Spleen (tissue), 11 donors: ENCODE measurements around the gene ALS2CL. TPM values are rescaled to one million over a fixed set of nuclear protein-coding genes. Genes with fewer than 3 reads are reported as not detected.

Experiments
- DNase-seq: peaks from one replicate; pipeline ENCODE4 v3.0.0-alpha.2; 2020
- H3K27ac ChIP-seq, 8 donors: fragments of 200-600 bp; sonication (generic) in 7 of 8; 1 replicate in 4 of 8; 2 replicates in 4 of 8; pipeline versions ENCODE4 v1.5.0 to v1.8.0; 2016 to 2021; ENCODE audit warnings: inconsistent platforms in 4 of 8, mild to moderate bottlenecking in 4 of 8, moderate library complexity in 1 of 8
- H3K27me3 ChIP-seq, 7 donors: fragments of 200-600 bp; sonication (generic) in 6 of 7; replicated peaks in 1 of 7; 1 replicate in 4 of 7; 2 replicates in 3 of 7; pipeline versions ENCODE4 v1.5.0 to v1.8.0; 2016 to 2021; ENCODE audit warnings: inconsistent platforms in 3 of 7, mild to moderate bottlenecking in 1 of 7
- H3K36me3 ChIP-seq, 6 donors: fragments of 200-600 bp; sonication (generic) in 5 of 6; 1 replicate in 4 of 6; 2 replicates in 2 of 6; pipeline versions ENCODE4 v1.5.0 to v1.8.0; 2016 to 2021; ENCODE audit warnings: inconsistent platforms in 2 of 6
- H3K4me1 ChIP-seq, 6 donors: fragments of 200-600 bp; sonication (generic) in 5 of 6; 1 replicate in 3 of 6; 2 replicates in 3 of 6; pipeline versions ENCODE4 v1.5.0 to v1.8.0; 2016 to 2021; ENCODE audit warnings: inconsistent platforms in 3 of 6
- H3K4me3 ChIP-seq, 8 donors: fragments of 200-600 bp; sonication (generic) in 7 of 8; 1 replicate in 4 of 8; 2 replicates in 4 of 8; pipeline versions ENCODE4 v1.5.0 to v1.8.0; 2016 to 2021; ENCODE audit warnings: inconsistent platforms in 4 of 8, mild to moderate bottlenecking in 4 of 8, moderate library complexity in 2 of 8
- H3K9me3 ChIP-seq, 8 donors: fragments of 200-600 bp; sonication (generic) in 7 of 8; 1 replicate in 4 of 8; 2 replicates in 4 of 8; pipeline versions ENCODE4 v1.5.0 to v1.8.0; 2016 to 2021; ENCODE audit warnings: inconsistent platforms in 4 of 8
- POLR2A ChIP-seq, 3 donors: fragments of 450-650 bp; IDR thresholded peaks; one replicate each; pipeline ENCODE4 v1.5.1; 2017; ENCODE audit warnings: antibody characterized with exemption in 3 of 3, mild to moderate bottlenecking in 1 of 3
- POLR2AphosphoS5 ChIP-seq, 3 donors: sonication (generic); formaldehyde crosslinking; IDR thresholded peaks; one replicate each; pipeline ENCODE4 v1.5.1; 2017; ENCODE audit warnings: antibody characterized with exemption in 3 of 3
- WGBS, 5 donors: extraction: QIAGEN DNeasy Blood & Tissue Kit in 3 of 5; methylation state at CpG; one replicate each; pipeline versions ENCODE4 v1.1.5 to v1.1.7; 2013 to 2018; 5-methylcytosine and 5-hydroxymethylcytosine counted together
- intact Hi-C: fragments of 100-400 bp; cut with DNase I; formaldehyde crosslinking; loops from one replicate; pipeline ENCODE4 v1.15.0; 2023; ENCODE audit warnings: low total_unique reads
- polyA plus RNA-seq, 3 donors: library from polyadenylated mRNA; stranded (reverse); fragments of 200-250 nt; gene quantifications; one replicate each; pipeline ENCODE4 v1.2.1, GENCODE V29; 2013
- total RNA-seq, 7 donors: library from RNA; depleted of rRNA in 3 of 7; stranded (reverse); fragments of >200 nt in 3 of 7; fragmentation: NEBNext Ultra II Directional in 4 of 7; extraction: Animal tissue kit (Norgen Biotek cat#: 25700) in 4 of 7; gene quantifications; one replicate each; pipeline versions ENCODE4 v1.1.0 to v1.2.1, GENCODE V29; 2016 to 2021
- TF ChIP-seq, protein P1 (sequence below), 11 experiments: fragments of 200-600 bp in 7 of 11; fragments of 450-650 bp in 4 of 11; sonication (generic) in 4 of 11; IDR thresholded peaks in 8 of 11; conservative IDR thresholded peaks in 3 of 11; 1 replicate in 7 of 11; 2 replicates in 4 of 11; pipeline versions ENCODE4 v1.4.0 to v1.8.0; 2016 to 2021; ENCODE audit warnings: antibody characterized with exemption in 11 of 11, inconsistent platforms in 4 of 11, mild to moderate bottlenecking in 1 of 11
- donor health status: healthy with polysubstance abuse.
- donor health status: DM: no; HTN: no; CAD: no; lungs with moderate emphysema.
- donor health status: DM: no; HTN: no; CAD: no.
- donor health status: Bipolar disorder and iron deficiency.
- donor health status: healthy.
- donor health status: DM: no; HTN: no; CAD: no.
- donor health status: DM: yes; HTN: yes; CAD: no.

Gene ALS2CL
- total and polyA plus RNA-seq, 10 donors = 7.9 to 61.2 (median 31.9) TPM

DNA sequence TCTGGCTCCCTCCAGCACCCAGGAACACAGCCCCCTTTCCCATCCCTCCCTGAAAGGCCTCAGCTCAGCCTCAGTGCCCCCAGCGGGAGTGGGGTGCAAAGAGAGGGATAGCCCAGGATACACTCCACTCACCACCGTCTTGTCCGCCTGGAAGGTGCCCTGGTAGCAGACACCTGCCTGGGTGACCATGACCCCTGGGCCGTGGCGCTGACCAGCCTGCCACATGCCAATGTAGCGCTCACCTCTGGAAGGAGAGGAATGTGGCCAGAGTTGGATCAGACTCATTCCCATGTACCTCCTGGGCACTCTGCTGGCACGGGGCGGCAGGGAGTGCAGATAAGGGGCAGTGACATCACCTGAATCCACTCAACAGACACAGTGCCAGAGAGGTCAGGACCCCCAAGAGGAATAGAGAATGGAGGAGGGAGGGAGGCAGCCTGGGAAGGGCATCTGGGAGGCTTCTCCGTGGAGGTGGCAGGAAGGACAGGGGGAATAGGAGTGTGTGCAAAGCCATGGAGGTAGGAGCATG is 13.1 kb downstream of the ALS2CL start:
- peaks cover 0 to 15% (median 0%) of the 10 kb centered on the region in 6 donors for H3K4me1 ChIP-seq
- H3K36me3 ChIP-seq = peaks cover 0 to 60% (median 0%) of the 10 kb centered on the region in 6 donors
- H3K27me3 ChIP-seq = no peaks in the 10 kb centered on the region
- 86 to 97% (median 90%) methylated on average over 6 to 9 of the region's 9 CpGs for WGBS, 5 donors
- H3K4me3 ChIP-seq = no peak overlapping the region
- TF ChIP-seq, protein P1, sequence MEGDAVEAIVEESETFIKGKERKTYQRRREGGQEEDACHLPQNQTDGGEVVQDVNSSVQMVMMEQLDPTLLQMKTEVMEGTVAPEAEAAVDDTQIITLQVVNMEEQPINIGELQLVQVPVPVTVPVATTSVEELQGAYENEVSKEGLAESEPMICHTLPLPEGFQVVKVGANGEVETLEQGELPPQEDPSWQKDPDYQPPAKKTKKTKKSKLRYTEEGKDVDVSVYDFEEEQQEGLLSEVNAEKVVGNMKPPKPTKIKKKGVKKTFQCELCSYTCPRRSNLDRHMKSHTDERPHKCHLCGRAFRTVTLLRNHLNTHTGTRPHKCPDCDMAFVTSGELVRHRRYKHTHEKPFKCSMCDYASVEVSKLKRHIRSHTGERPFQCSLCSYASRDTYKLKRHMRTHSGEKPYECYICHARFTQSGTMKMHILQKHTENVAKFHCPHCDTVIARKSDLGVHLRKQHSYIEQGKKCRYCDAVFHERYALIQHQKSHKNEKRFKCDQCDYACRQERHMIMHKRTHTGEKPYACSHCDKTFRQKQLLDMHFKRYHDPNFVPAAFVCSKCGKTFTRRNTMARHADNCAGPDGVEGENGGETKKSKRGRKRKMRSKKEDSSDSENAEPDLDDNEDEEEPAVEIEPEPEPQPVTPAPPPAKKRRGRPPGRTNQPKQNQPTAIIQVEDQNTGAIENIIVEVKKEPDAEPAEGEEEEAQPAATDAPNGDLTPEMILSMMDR (IDR thresholded peaks at IDR 0.05 in 8 of 11, conservative IDR thresholded peaks at IDR 0.05 in 3 of 11) = no peak
- TF ChIP-seq POLR2A (IDR thresholded peaks at IDR 0.05) (no peak), POLR2AphosphoS5 (IDR thresholded peaks at IDR 0.05) (no peak)
- no peak overlapping the region for H3K27ac ChIP-seq
- no peak for DNase-seq
- no peaks in the 10 kb centered on the region for H3K9me3 ChIP-seq
- intact Hi-C loops = no loop called here

DNA sequence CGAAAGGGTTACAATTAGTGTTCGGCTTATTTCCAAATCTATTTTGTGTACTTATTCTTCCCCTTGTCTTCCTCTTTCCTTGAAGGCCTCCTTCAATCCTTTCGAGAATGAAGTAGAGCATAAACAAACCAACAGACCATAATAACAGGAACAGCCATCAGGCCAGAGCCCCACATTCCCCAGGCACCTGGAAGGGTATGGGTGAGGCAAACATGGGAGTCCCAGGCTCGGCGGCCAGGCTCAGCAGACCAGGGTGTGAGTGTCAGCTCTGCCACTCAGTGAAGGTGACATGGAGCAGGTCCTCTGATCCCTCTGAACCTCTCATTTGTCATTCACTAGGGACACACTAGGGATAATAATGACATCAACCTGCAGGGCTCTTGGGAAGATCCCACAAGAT is 13.8 kb downstream of the ALS2CL start:
- WGBS, 5 donors = 87 to 96% (median 91%) methylated on average over 5 of the region's 5 CpGs
- TF ChIP-seq POLR2A (IDR thresholded peaks at IDR 0.05) (no peak), POLR2AphosphoS5 (IDR thresholded peaks at IDR 0.05) (no peak)
- Histone ChIP-seq H3K4me3 (no peak overlapping the region), H3K36me3 (peaks cover 0 to 59% (median 0%) of the 10 kb centered on the region in 6 donors), H3K4me1 (peaks cover 0 to 15% (median 0%) of the 10 kb centered on the region in 6 donors), H3K27me3 (no peaks in the 10 kb centered on the region), H3K27ac (no peak overlapping the region), H3K9me3 (no peaks in the 10 kb centered on the region)
- intact Hi-C loops = no loop called here
- no peak for DNase-seq

DNA sequence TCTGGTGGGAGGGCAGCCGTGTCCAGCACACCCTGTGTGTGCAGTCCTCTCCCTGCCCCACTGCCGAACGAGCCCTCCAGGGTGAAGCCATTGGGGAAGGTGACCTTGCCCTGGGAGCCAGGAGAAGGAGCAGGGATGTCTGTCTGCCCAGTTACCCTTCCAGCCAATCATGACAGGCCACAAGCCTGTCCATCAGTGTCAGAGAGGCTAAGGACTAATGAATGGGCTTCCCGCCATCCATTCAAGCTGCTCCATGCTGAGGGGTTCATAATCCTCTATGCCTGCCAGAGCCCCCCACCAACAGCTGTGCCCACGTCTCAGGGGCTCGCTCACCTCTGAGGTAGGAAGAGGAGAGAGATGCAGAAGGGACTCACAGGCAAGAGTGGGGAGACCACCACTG is 15.2 kb downstream of the ALS2CL start:
- Histone ChIP-seq H3K36me3 (peaks cover 0 to 59% (median 5%) of the 10 kb centered on the region in 6 donors), H3K4me1 (peaks cover 0 to 15% (median 0%) of the 10 kb centered on the region in 6 donors), H3K27me3 (no peaks in the 10 kb centered on the region), H3K27ac (peak overlapping the region in 4 of 8 donors; percentile 39 to 61 (median 44)), H3K4me3 (no peak overlapping the region), H3K9me3 (no peaks in the 10 kb centered on the region)
- no peak for DNase-seq
- TF ChIP-seq POLR2A (IDR thresholded peaks at IDR 0.05) = no peak
- TF ChIP-seq, protein P1 (IDR thresholded peaks at IDR 0.05 in 8 of 11, conservative IDR thresholded peaks at IDR 0.05 in 3 of 11) = no peak
- no peak for TF ChIP-seq POLR2AphosphoS5 (IDR thresholded peaks at IDR 0.05)
- WGBS, 5 donors = 83 to 95% (median 91%) methylated on average over 3 to 6 of the region's 6 CpGs
- intact Hi-C loops = no loop called here

DNA sequence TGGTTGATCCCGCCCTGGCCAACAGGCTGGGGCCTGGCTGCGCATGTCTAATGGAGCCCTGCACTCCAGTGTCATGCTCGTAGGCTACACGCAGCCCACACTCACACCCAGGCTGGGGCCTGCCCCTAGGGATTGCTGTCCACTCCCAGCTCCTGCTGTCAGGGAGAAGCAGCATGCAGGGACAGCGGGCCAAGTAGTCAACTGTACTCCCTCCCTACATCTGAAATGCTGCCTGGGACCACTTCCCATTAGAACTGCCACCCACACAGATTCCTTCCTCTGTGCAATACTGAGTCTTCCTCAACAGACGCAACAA is 16.1 kb downstream of the ALS2CL start:
- no peak for DNase-seq
- Histone ChIP-seq H3K4me1 (peaks cover 0 to 15% (median 0%) of the 10 kb centered on the region in 6 donors), H3K27me3 (no peaks in the 10 kb centered on the region), H3K27ac (peak overlapping the region in 5 of 8 donors; percentile 61 to 71 (median 62)), H3K4me3 (peak overlapping the region in 2 of 8 donors; percentile 25 to 46), H3K36me3 (peaks cover 0 to 57% (median 8%) of the 10 kb centered on the region in 6 donors), H3K9me3 (no peaks in the 10 kb centered on the region)
- 43 to 76% (median 50%) methylated on average over 5 to 6 of the region's 6 CpGs for WGBS, 5 donors
- intact Hi-C loops = no loop called here
- no peak for TF ChIP-seq POLR2A (IDR thresholded peaks at IDR 0.05)
- TF ChIP-seq, protein P1 (IDR thresholded peaks at IDR 0.05 in 8 of 11, conservative IDR thresholded peaks at IDR 0.05 in 3 of 11) = no peak
- TF ChIP-seq POLR2AphosphoS5 (IDR thresholded peaks at IDR 0.05) = peak; percentile 18 to 66 (median 61)
